Transverse colon (tissue), 4 donors: ENCODE measurements around the gene CBY2.

Experiments used
- EP300 ChIP-seq: sonication (generic); formaldehyde crosslinking; IDR thresholded peaks from one replicate; pipeline ENCODE4 v1.6.1; 2017; ENCODE audit warnings: antibody characterized with exemption, low read depth
- POLR2A ChIP-seq: fragments of 450-650 bp; IDR thresholded peaks from one replicate; pipeline ENCODE4 v1.6.1; 2016; ENCODE audit warnings: antibody characterized with exemption, mild to moderate bottlenecking, moderate library complexity
- POLR2AphosphoS5 ChIP-seq, 3 donors: sonication (generic); formaldehyde crosslinking; IDR thresholded peaks; one replicate each; pipeline ENCODE4 v1.6.1; 2016; ENCODE audit warnings: antibody characterized with exemption in 3 of 3
- TF ChIP-seq, protein P1 (sequence below), 5 experiments: fragments of 200-600 bp in 3 of 5; fragments of 450-650 bp in 2 of 5; sonication (generic) in 3 of 5; IDR thresholded peaks; 1 replicate in 2 of 5; 2 replicates in 3 of 5; pipeline ENCODE4 v1.5.1; 2016 to 2017; ENCODE audit warnings: antibody characterized with exemption in 5 of 5, inconsistent platforms in 3 of 5, mild to moderate bottlenecking in 2 of 5, moderate library complexity in 1 of 5

DNA sequence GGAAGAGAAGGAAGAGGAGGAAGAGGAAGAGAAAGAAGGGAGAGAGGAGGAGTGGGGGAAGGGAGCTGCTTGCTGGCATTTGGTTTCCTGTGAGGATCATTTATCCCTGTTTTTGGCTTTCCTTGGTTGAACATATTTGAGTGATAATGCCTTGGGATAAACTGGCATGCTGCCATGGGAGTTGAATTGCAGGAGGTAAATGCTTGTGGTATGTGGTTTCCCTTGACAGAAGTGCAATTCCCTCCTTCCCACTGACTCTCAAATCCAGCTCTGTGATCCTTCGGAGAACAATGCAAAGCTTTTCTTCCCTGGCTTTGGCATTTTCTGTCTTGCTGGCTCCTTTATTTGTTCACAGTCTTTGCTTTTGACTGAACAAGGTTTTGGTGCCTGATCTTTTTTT, 27.2 kb upstream of the CBY2 start:
- TF ChIP-seq, protein P1, sequence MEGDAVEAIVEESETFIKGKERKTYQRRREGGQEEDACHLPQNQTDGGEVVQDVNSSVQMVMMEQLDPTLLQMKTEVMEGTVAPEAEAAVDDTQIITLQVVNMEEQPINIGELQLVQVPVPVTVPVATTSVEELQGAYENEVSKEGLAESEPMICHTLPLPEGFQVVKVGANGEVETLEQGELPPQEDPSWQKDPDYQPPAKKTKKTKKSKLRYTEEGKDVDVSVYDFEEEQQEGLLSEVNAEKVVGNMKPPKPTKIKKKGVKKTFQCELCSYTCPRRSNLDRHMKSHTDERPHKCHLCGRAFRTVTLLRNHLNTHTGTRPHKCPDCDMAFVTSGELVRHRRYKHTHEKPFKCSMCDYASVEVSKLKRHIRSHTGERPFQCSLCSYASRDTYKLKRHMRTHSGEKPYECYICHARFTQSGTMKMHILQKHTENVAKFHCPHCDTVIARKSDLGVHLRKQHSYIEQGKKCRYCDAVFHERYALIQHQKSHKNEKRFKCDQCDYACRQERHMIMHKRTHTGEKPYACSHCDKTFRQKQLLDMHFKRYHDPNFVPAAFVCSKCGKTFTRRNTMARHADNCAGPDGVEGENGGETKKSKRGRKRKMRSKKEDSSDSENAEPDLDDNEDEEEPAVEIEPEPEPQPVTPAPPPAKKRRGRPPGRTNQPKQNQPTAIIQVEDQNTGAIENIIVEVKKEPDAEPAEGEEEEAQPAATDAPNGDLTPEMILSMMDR (IDR thresholded peaks at IDR 0.05), result no peak
- TF ChIP-seq EP300 (no peak), POLR2A (no peak), POLR2AphosphoS5 (IDR thresholded peaks at IDR 0.05) (no peak)
